RPMI7951 (cell line): ENCODE measurements around the gene CABP2. TPM values are rescaled to one million over a fixed set of nuclear protein-coding genes. Genes with fewer than 3 reads are reported as not detected.
"Not testable (repeated sequence)": the region's sequence is repeated elsewhere in the genome, so short reads cannot be mapped to it uniquely, and the experiment has no call there.

ENCODE experiments used
- DNase-seq: peaks from one replicate; pipeline ENCODE4 v3.0.0-alpha.2; 2012; ENCODE audit warnings: low read depth
- total RNA-seq: library from RNA; depleted of rRNA; stranded (reverse); fragments of >200 nt; shearing (Covaris generic); gene quantifications from 2 replicates; pipeline ENCODE4 v1.2.3, GENCODE V29; 2014; rRNA removed

CABP2 gene
- total RNA-seq, 1 experiment from 2014 or later = not detected

- not testable (repeated sequence) for DNase-seq
These were observed 46.6 kb downstream of the CABP2 start for GRCh38 chr11:67476692-67477091.

DNA sequence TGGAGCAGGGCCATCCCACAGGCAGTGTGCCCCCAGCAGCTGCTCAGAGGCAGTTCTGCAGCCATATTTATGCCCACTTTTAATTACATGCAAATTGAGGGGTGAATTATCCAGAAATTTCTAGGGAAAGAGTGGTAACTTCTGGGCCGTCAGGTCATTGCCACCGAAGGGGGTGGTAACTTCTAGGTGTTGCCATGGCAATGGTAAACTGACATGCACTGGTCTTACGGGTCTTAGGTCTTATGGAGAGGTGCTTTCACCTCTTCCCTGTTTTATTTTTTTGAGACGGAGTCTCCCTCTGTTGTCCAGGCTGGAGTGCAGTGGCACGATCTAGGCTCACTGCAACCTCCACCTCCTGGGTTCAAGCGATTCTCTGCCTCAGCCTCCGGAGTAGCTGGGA, 50.4 kb downstream of the CABP2 start:
- DNase-seq = no peak

DNA sequence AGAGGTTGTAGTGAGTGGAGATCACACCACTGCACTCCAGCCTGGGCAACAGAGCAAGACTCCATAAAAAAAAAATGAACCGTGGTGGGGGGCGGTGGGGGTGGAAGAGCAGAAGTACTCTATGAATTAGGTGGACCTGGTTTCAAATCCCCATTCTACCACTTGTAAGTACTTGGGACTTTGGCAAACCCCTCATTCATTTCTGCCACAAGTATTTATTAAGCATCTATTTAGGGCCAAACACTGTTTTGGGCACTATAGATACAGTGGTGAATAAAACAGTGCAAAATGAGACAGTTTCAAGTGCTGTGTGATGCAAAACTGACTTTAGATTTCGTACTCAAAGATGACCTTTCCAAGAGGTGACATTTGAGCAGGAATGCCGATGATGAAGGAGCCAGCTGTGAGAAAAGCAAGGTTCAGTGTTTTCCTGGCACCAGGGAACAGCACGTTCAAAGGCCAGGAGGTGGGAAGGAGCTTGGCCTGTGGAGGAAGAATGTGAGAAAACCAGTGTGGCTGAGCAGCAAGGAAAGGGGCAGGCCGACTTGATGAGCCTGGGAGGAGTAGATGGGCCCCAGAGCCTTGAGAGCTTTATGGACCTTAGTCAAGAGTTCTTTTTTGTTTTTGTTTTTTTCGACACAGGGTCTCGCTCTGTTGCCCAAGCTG, 52.8 kb downstream of the CABP2 start:
- no peak for DNase-seq

- no peak for DNase-seq
These were observed 53.8 kb downstream of the CABP2 start for GRCh38 chr11:67469508-67469811.

Other genes starting within 250 kb of the CABP2 start
- gene ANKRD13D, start 234.1 kb downstream of the CABP2 start, total RNA-seq = 17.6 and 28.5 TPM in 2 replicates
- gene SSH3, start 219.9 kb downstream of the CABP2 start, total RNA-seq = 8.0 and 10.9 TPM in 2 replicates
- 68.0 and 85.3 TPM in 2 replicates for gene POLD4, start 169.9 kb downstream of the CABP2 start, total RNA-seq
- gene CLCF1, start 149.8 kb downstream of the CABP2 start, total RNA-seq = 4.8 and 5.4 TPM in 2 replicates
- gene RAD9A, start 131.5 kb downstream of the CABP2 start, total RNA-seq = 8.5 and 13.8 TPM in 2 replicates
- 300 and 345 TPM in 2 replicates for gene PPP1CA, start 121.6 kb downstream of the CABP2 start, total RNA-seq
- not detected in 2 replicates for gene TBC1D10C, start 119.4 kb downstream of the CABP2 start, total RNA-seq
- gene CARNS1, start 107.8 kb downstream of the CABP2 start, total RNA-seq = not detected in 2 replicates
- 46.5 and 48.2 TPM in 2 replicates for gene RPS6KB2, start 95.0 kb downstream of the CABP2 start, total RNA-seq
- 0.39 TPM in 1 of 2 replicates, not detected in the other for gene PTPRCAP, start 85.8 kb downstream of the CABP2 start, total RNA-seq
- gene CORO1B, start 80.0 kb downstream of the CABP2 start, total RNA-seq = 88.6 and 104 TPM in 2 replicates
- gene GPR152, start 70.7 kb downstream of the CABP2 start, total RNA-seq = not detected in 2 replicates
- gene CABP4, start 68.1 kb downstream of the CABP2 start, total RNA-seq = not detected in 2 replicates
- gene TMEM134, start 54.2 kb downstream of the CABP2 start, total RNA-seq = 25.6 and 28.0 TPM in 2 replicates
- 106 and 114 TPM in 2 replicates for gene AIP, start 40.4 kb downstream of the CABP2 start, total RNA-seq
- 16.2 and 44.0 TPM in 2 replicates for gene PITPNM1, start 18.1 kb downstream of the CABP2 start, total RNA-seq
- 71.7 and 84.9 TPM in 2 replicates for gene CDK2AP2, start 15.3 kb downstream of the CABP2 start, total RNA-seq
- gene GSTP1, start 60.4 kb upstream of the CABP2 start, total RNA-seq = 1,090 and 1,270 TPM in 2 replicates
- 203 and 251 TPM in 2 replicates for gene NDUFV1, start 83.5 kb upstream of the CABP2 start, total RNA-seq
- gene NUDT8, start 106.5 kb upstream of the CABP2 start, total RNA-seq = 7.2 and 11.6 TPM in 2 replicates
- not detected in 2 replicates for gene TBX10, start 116.3 kb upstream of the CABP2 start, total RNA-seq
- 0.96 TPM in 1 of 2 replicates, not detected in the other for gene ACY3, start 127.3 kb upstream of the CABP2 start, total RNA-seq
- gene ALDH3B2, start 151.2 kb upstream of the CABP2 start, total RNA-seq = not detected in 2 replicates